Esophagus (tissue), 2 donors: ENCODE results near the gene ADGRB3. TPM values are rescaled to one million over a fixed set of nuclear protein-coding genes. Genes with fewer than 3 reads are reported as not detected.

ENCODE experiments used
- H3K27ac ChIP-seq, 2 donors: one replicate each; pipeline ENCODE4 v1.5.1; 2013; ENCODE audit warnings: low read depth in 2 of 2, mild to moderate bottlenecking in 2 of 2, inconsistent platforms in 1 of 2, low read length in 1 of 2, moderate library complexity in 1 of 2
- H3K27me3 ChIP-seq, 2 donors: one replicate each; pipeline ENCODE4 v1.6.1; 2013; ENCODE audit warnings: low read length in 2 of 2, control low read depth in 1 of 2, mild to moderate bottlenecking in 1 of 2; ENCODE audit not compliant: insufficient read depth in 2 of 2, control insufficient read depth in 1 of 2
- H3K36me3 ChIP-seq, 2 donors: one replicate each; pipeline ENCODE4 v1.6.1; 2013; ENCODE audit warnings: low read length in 1 of 2; ENCODE audit not compliant: control insufficient read depth in 2 of 2, insufficient read depth in 2 of 2
- H3K4me1 ChIP-seq, 2 donors: one replicate each; pipeline ENCODE4 v1.6.1; 2013; ENCODE audit warnings: low read length in 1 of 2; ENCODE audit not compliant: control insufficient read depth in 2 of 2, insufficient read depth in 2 of 2
- H3K4me3 ChIP-seq, 2 donors: one replicate each; pipeline ENCODE4 v1.5.1; 2013; ENCODE audit warnings: low read length in 2 of 2, mild to moderate bottlenecking in 2 of 2, low read depth in 1 of 2, moderate library complexity in 1 of 2
- H3K9me3 ChIP-seq, 2 donors: one replicate each; pipeline ENCODE4 v1.6.1; 2013; ENCODE audit warnings: mild to moderate bottlenecking in 2 of 2, low read depth in 1 of 2, low read length in 1 of 2, moderate library complexity in 1 of 2; ENCODE audit not compliant: control insufficient read depth in 2 of 2, insufficient read depth in 1 of 2
- WGBS, 2 donors: extraction: QIAGEN DNeasy Blood & Tissue Kit; methylation state at CpG; one replicate each; pipeline ENCODE4 v1.1.7; 2013; 5-methylcytosine and 5-hydroxymethylcytosine counted together
- polyA plus RNA-seq, 2 donors: library from polyadenylated mRNA; stranded (reverse); fragments of 200-250 nt; gene quantifications; one replicate each; pipeline ENCODE4 v1.2.3, GENCODE V29; 2013
- donor health status: healthy with polysubstance abuse.
- donor health status: Bipolar disorder and iron deficiency.

ADGRB3 gene
- polyA plus RNA-seq, 2 donors, result 0.08 to 0.14 TPM

GRCh38 chr6:69338431-69339162 lies 703.5 kb downstream of the ADGRB3 start:
- no peak overlapping the region for H3K4me3 ChIP-seq
- H3K4me1 ChIP-seq, result no peaks in the 10 kb centered on the region
- H3K36me3 ChIP-seq, result no peaks in the 10 kb centered on the region
- WGBS, 2 donors, result 82 to 86% methylated on average over 5 of the region's 5 CpGs
- no peaks in the 10 kb centered on the region for H3K9me3 ChIP-seq
- H3K27ac ChIP-seq, result no peak overlapping the region
- no peaks in the 10 kb centered on the region for H3K27me3 ChIP-seq

- no peak overlapping the region for H3K27ac ChIP-seq
- H3K36me3 ChIP-seq, result no peaks in the 10 kb centered on the region
- H3K4me1 ChIP-seq, result no peaks in the 10 kb centered on the region
- no peaks in the 10 kb centered on the region for H3K27me3 ChIP-seq
- H3K4me3 ChIP-seq, result no peak overlapping the region
- 66 to 73% methylated on average over 6 of the region's 6 CpGs for WGBS, 2 donors
- H3K9me3 ChIP-seq, result no peaks in the 10 kb centered on the region
These were observed 704.1 kb downstream of the ADGRB3 start for GRCh38 chr6:69339163-69339550.

- no peaks in the 10 kb centered on the region for H3K27me3 ChIP-seq
- H3K9me3 ChIP-seq, result no peaks in the 10 kb centered on the region
- no peaks in the 10 kb centered on the region for H3K4me1 ChIP-seq
- no peaks in the 10 kb centered on the region for H3K36me3 ChIP-seq
- H3K4me3 ChIP-seq, result no peak overlapping the region
- 74 to 93% methylated on average over 1 of the region's 1 CpG for WGBS, 2 donors
- H3K27ac ChIP-seq, result no peak overlapping the region
These were observed 705.1 kb downstream of the ADGRB3 start for GRCh38 chr6:69340196-69340595.

- no peak overlapping the region for H3K27ac ChIP-seq
- H3K4me1 ChIP-seq, result no peaks in the 10 kb centered on the region
- no peak overlapping the region for H3K4me3 ChIP-seq
- H3K9me3 ChIP-seq, result no peaks in the 10 kb centered on the region
- WGBS, 2 donors, result 45 to 53% methylated on average over 2 of the region's 2 CpGs
- no peaks in the 10 kb centered on the region for H3K36me3 ChIP-seq
- no peaks in the 10 kb centered on the region for H3K27me3 ChIP-seq
These were observed 708.8 kb downstream of the ADGRB3 start for GRCh38 chr6:69343851-69344250.

GRCh38 chr6:69349771-69350170 lies 714.7 kb downstream of the ADGRB3 start:
- 64 to 76% methylated on average over 7 of the region's 7 CpGs for WGBS, 2 donors
- Histone ChIP-seq H3K9me3 (no peaks in the 10 kb centered on the region), H3K27ac (no peak overlapping the region), H3K27me3 (no peaks in the 10 kb centered on the region), H3K4me3 (no peak overlapping the region), H3K36me3 (no peaks in the 10 kb centered on the region), H3K4me1 (no peaks in the 10 kb centered on the region)

- no peaks in the 10 kb centered on the region for H3K4me1 ChIP-seq
- no peaks in the 10 kb centered on the region for H3K36me3 ChIP-seq
- no peak overlapping the region for H3K27ac ChIP-seq
- no peak overlapping the region for H3K4me3 ChIP-seq
- no peaks in the 10 kb centered on the region for H3K27me3 ChIP-seq
- H3K9me3 ChIP-seq, result no peaks in the 10 kb centered on the region
- 74 to 81% methylated on average over 3 of the region's 3 CpGs for WGBS, 2 donors
These were observed 727.1 kb downstream of the ADGRB3 start for GRCh38 chr6:69362209-69362608.

GRCh38 chr6:69366831-69367230 lies 731.7 kb downstream of the ADGRB3 start:
- Histone ChIP-seq H3K36me3 (no peaks in the 10 kb centered on the region), H3K4me1 (no peaks in the 10 kb centered on the region), H3K9me3 (no peaks in the 10 kb centered on the region), H3K27me3 (no peaks in the 10 kb centered on the region), H3K4me3 (no peak overlapping the region), H3K27ac (no peak overlapping the region)
- 77 to 92% methylated on average over 1 of the region's 1 CpG for WGBS, 2 donors

GRCh38 chr6:69368613-69369012 lies 733.5 kb downstream of the ADGRB3 start:
- no peaks in the 10 kb centered on the region for H3K36me3 ChIP-seq
- H3K4me3 ChIP-seq, result no peak overlapping the region
- 52 to 72% methylated on average over 1 of the region's 1 CpG for WGBS, 2 donors
- no peak overlapping the region for H3K27ac ChIP-seq
- H3K4me1 ChIP-seq, result no peaks in the 10 kb centered on the region
- no peaks in the 10 kb centered on the region for H3K9me3 ChIP-seq
- H3K27me3 ChIP-seq, result no peaks in the 10 kb centered on the region

GRCh38 chr6:69370763-69371162 lies 735.7 kb downstream of the ADGRB3 start:
- 66 to 67% methylated on average over 3 of the region's 3 CpGs for WGBS, 2 donors
- Histone ChIP-seq H3K36me3 (no peaks in the 10 kb centered on the region), H3K27me3 (no peaks in the 10 kb centered on the region), H3K4me1 (no peaks in the 10 kb centered on the region), H3K27ac (no peak overlapping the region), H3K4me3 (no peak overlapping the region), H3K9me3 (no peaks in the 10 kb centered on the region)

GRCh38 chr6:69378326-69378725 lies 743.2 kb downstream of the ADGRB3 start:
- Histone ChIP-seq H3K27ac (no peak overlapping the region), H3K27me3 (no peaks in the 10 kb centered on the region)
- 30 to 54% methylated on average over 1 of the region's 1 CpG for WGBS, 2 donors

More at GRCh38 chr6:69378326-69378725, 743.2 kb downstream of the ADGRB3 start:
- no peaks in the 10 kb centered on the region for H3K9me3 ChIP-seq
- no peaks in the 10 kb centered on the region for H3K4me1 ChIP-seq
- no peaks in the 10 kb centered on the region for H3K36me3 ChIP-seq
- no peak overlapping the region for H3K4me3 ChIP-seq
